Activated CD4-positive, alpha-beta T cell treated with anti-CD3 and anti-CD28 coated beads, Interleukin-2, amount 50 U/mL, for 48 hours (primary cell): Measurements from ENCODE around the gene EREG.

Experiments
- DNase-seq, 2 experiments: peaks; one replicate each; pipeline ENCODE4 v3.0.0-alpha.2; 2020

The EREG gene

GRCh38 chr4:74433043-74433442 is 68.1 kb downstream of the EREG start:
- DNase-seq = no peak

DNA sequence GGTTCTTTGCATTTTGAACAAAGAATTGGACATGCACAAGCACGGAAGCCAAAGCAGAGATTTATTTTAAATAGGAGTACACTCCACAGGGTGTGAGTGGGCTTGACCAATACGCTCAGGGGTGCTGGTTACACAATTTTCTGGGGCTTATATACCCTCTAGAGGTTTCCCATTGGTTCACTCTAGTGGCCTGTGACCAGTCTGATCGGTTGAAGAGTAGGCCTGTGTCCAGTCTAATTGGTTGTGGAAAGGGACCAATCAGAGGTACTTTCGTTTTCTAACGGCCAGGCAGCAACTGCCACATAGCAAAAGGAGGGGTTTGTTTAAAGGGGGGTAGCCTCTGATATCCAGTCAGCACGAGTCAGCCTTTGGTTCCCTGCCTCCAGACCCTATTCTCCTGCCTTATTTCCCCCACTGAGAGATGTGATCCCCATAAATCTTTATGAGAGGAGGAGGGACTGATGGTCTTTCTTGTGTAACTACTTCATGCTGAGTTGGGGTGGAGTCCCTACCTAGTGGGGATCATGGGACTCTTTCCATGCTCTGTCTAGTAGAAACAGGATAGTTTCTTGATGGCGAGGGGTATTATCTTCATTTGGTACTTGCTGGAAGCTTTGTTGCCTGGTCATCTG is 68.7 kb downstream of the EREG start:
- no peak for DNase-seq

DNA sequence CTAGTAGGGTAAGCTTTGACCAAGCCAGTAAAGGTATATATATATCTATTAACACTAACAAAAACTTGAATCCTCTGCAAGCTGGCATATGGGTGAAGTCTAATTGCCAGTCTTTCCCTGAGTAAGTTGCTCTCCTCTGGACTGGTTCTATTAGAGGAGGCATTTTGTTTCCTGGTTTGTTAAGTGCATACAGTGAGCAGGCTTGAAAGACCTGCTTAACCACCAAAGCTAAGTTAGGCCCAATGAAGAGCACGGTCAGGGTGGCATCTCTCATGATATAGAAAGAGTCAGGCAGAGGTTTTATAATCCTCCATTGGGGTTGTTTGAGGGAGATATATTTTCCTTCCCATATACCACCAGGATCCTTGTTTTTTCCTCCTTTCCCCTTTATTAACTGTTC is 70.4 kb downstream of the EREG start:
- no peak for DNase-seq

DNA sequence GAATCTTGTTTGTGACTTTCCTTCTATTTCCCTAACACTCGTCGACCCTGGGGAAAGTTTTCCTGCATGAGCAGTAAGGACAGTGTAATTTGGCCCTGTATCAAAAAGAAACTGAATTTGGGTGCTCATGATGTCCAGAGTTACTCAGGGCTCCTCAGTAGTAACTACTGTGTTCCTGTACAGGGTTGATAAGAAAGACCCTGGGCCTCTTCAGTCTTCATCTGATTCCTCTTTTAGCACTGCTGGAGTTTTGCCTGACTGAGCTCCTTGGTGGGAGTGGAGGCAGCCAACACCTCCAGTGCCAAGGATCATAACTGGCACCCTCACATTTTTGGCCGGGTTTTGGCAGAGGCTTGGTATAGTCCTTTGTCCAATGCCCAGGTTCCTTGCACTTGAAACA is 72.9 kb downstream of the EREG start:
- DNase-seq = no peak
